SK-N-SH (cell line): Measurements from ENCODE around the gene BCAS3. TPM values are rescaled to one million over a fixed set of nuclear protein-coding genes. Genes with fewer than 3 reads are reported as not detected.

Experiments used
- CTCF ChIA-PET: fragments of 300-600, 350-600 bp; formaldehyde crosslinking; extraction: SDS; loops from one replicate; lab custom pipeline; 2021; lab: Yijun Ruan, JAX
- POLR2A ChIA-PET: fragments of 350-600 bp; sonication (Branson Sonifier 250); formaldehyde crosslinking; extraction: SDS; loops from one replicate; lab custom pipeline; 2020; ENCODE audit warnings: antibody characterized with exemption, inconsistent platforms; lab: Yijun Ruan, JAX
- DNase-seq: peaks from one replicate; pipeline ENCODE4 v3.0.0; 2012
- H2AFZ ChIP-seq: fragments of 200-600 bp; sonication (generic); 2 replicates; pipeline ENCODE4 v1.8.1; 2016; ENCODE audit warnings: antibody characterized with exemption, mild to moderate bottlenecking, low read depth
- H3F3A ChIP-seq: fragments of 200-600 bp; sonication (generic); replicated peaks from 2 replicates; pipeline ENCODE3; 2016; ENCODE audit warnings: antibody characterized with exemption, mild to moderate bottlenecking; ENCODE audit not compliant: insufficient read depth
- H3K27ac ChIP-seq, 2 experiments: fragments of 200-500 bp in 1 of 2; fragments of 200-600 bp in 1 of 2; sonication (Bioruptor generic) in 1 of 2; sonication (generic), shearing (Covaris generic) in 1 of 2; 2 replicates each; pipeline versions ENCODE4 v1.5.1 to v1.6.1; 2014 to 2016; ENCODE audit warnings: low read depth in 2 of 2, inconsistent platforms in 1 of 2, low read length in 1 of 2, mild to moderate bottlenecking in 1 of 2, mixed read lengths in 1 of 2
- H3K27me3 ChIP-seq: fragments of 200-600 bp; sonication (generic), shearing (Covaris generic); 2 replicates; pipeline ENCODE4 v1.6.1; 2016; ENCODE audit warnings: mixed run types; ENCODE audit not compliant: insufficient read depth
- H3K36me3 ChIP-seq, 2 experiments: fragments of 200-500 bp in 1 of 2; fragments of 200-600 bp in 1 of 2; sonication (Bioruptor generic) in 1 of 2; sonication (generic) in 1 of 2; replicated peaks in 1 of 2; 2 replicates each; pipeline versions ENCODE3 to v1.5.1; 2014 to 2016; ENCODE audit warnings: low read length in 1 of 2, mild to moderate bottlenecking in 1 of 2; ENCODE audit not compliant: insufficient read depth in 2 of 2, control insufficient read depth in 1 of 2
- H3K4me1 ChIP-seq, 2 experiments: fragments of 200-500 bp in 1 of 2; fragments of 200-600 bp in 1 of 2; sonication (Bioruptor generic) in 1 of 2; sonication (generic), shearing (Covaris generic) in 1 of 2; 2 replicates each; pipeline versions ENCODE4 v1.5.1 to v1.6.1; 2014 to 2016; ENCODE audit warnings: low read depth in 1 of 2, low read length in 1 of 2, mixed run types in 1 of 2; ENCODE audit not compliant: insufficient read depth in 2 of 2, control insufficient read depth in 1 of 2
- H3K4me2 ChIP-seq: fragments of 200-600 bp; sonication (generic), shearing (Covaris generic); 2 replicates; pipeline ENCODE4 v1.6.1; 2017; ENCODE audit warnings: mixed run types
- H3K4me3 ChIP-seq, 2 experiments: fragments of 200-500 bp in 1 of 2; fragments of 200-600 bp in 1 of 2; sonication (Bioruptor generic) in 1 of 2; sonication (generic), shearing (Covaris generic) in 1 of 2; 2 replicates each; pipeline versions ENCODE4 v1.5.1 to v1.8.1; 2014 to 2016; ENCODE audit warnings: low read depth in 2 of 2, inconsistent platforms in 1 of 2, low read length in 1 of 2, mild to moderate bottlenecking in 1 of 2, mixed read lengths in 1 of 2, moderate library complexity in 1 of 2
- H3K79me2 ChIP-seq: fragments of 200-600 bp; sonication (generic); 2 replicates; pipeline ENCODE4 v1.8.1; 2017; ENCODE audit warnings: mild to moderate bottlenecking; ENCODE audit not compliant: insufficient read depth
- H3K9ac ChIP-seq: fragments of 200-600 bp; sonication (generic); 2 replicates; pipeline ENCODE4 v1.6.1; 2017; ENCODE audit warnings: mixed run types
- H3K9me2 ChIP-seq: fragments of 200-600 bp; sonication (generic); 2 replicates; pipeline ENCODE4 v1.6.1; 2017; ENCODE audit warnings: mixed run types
- H3K9me3 ChIP-seq: fragments of 200-600 bp; sonication (generic); 2 replicates; pipeline ENCODE4 v1.6.1; 2017; ENCODE audit warnings: mixed run types, mild to moderate bottlenecking, moderate library complexity
- H4K20me1 ChIP-seq: fragments of 200-600 bp; sonication (generic); 2 replicates; pipeline ENCODE4 v1.6.1; 2017; ENCODE audit warnings: mild to moderate bottlenecking, mixed run types; ENCODE audit not compliant: insufficient read depth
- CHD2 ChIP-seq: fragments of 150-350 bp; IDR thresholded peaks from 2 replicates; pipeline ENCODE4 v1.6.1; 2018; ENCODE audit warnings: low read length; ENCODE audit not compliant: partially characterized antibody
- CTCF ChIP-seq: fragments of 200-600 bp; sonication (generic); IDR thresholded peaks from 2 replicates; pipeline ENCODE4 v1.6.1; 2017; ENCODE audit warnings: antibody characterized with exemption, mild to moderate bottlenecking, moderate library complexity
- ELF1 ChIP-seq: IDR thresholded peaks from 2 replicates; pipeline ENCODE4 v1.4.0; 2012
- JUND ChIP-seq: IDR thresholded peaks from 2 replicates; pipeline ENCODE4 v1.4.0; 2012
- MXI1 ChIP-seq: IDR thresholded peaks from 2 replicates; pipeline ENCODE4 v1.6.1; 2012; ENCODE audit warnings: mild to moderate bottlenecking, low read depth, low read length, improper control_type of control experiment
- NRF1 ChIP-seq: IDR thresholded peaks from 2 replicates; pipeline ENCODE4 v1.6.1; 2012; ENCODE audit warnings: low read depth, mild to moderate bottlenecking, low read length
- PBX3 ChIP-seq: IDR thresholded peaks from 2 replicates; pipeline ENCODE4; 2012
- RCOR1 ChIP-seq: fragments of 150-350 bp; IDR thresholded peaks from 2 replicates; pipeline ENCODE4 v1.6.1; 2017; ENCODE audit warnings: antibody characterized with exemption, low read length
- RFX5 ChIP-seq: IDR thresholded peaks from 2 replicates; pipeline ENCODE4 v1.6.1; 2012; ENCODE audit warnings: mild to moderate bottlenecking, improper control_type of control experiment, low read length
- RXRA ChIP-seq: IDR thresholded peaks from 2 replicates; pipeline ENCODE4 v1.4.0; 2012; ENCODE audit warnings: low read depth, mild to moderate bottlenecking, borderline replicate concordance
- SIN3A ChIP-seq: IDR thresholded peaks from 2 replicates; pipeline ENCODE4 v1.6.1; 2012; ENCODE audit warnings: low read depth, mild to moderate bottlenecking, low read length, moderate library complexity, borderline replicate concordance
- SMC3 ChIP-seq: IDR thresholded peaks from 2 replicates; pipeline ENCODE4 v1.6.1; 2012; ENCODE audit warnings: low read depth, low read length, improper control_type of control experiment
- TAF1 ChIP-seq: IDR thresholded peaks from 2 replicates; pipeline ENCODE4 v1.6.1; 2012; ENCODE audit warnings: low read depth, mild to moderate bottlenecking, low read length, moderate library complexity, borderline replicate concordance
- TCF12 ChIP-seq: IDR thresholded peaks from 2 replicates; pipeline ENCODE4 v1.4.0; 2012
- TEAD4 ChIP-seq: IDR thresholded peaks from 2 replicates; pipeline ENCODE4 v1.4.0; 2012; ENCODE audit warnings: mild to moderate bottlenecking, borderline replicate concordance; ENCODE audit not compliant: insufficient read depth
- USF1 ChIP-seq: IDR thresholded peaks from 2 replicates; pipeline ENCODE4 v1.4.0; 2012; ENCODE audit warnings: low read depth, borderline replicate concordance
- USF2 ChIP-seq: fragments of 150-350 bp; IDR thresholded peaks from 2 replicates; pipeline ENCODE4 v1.6.1; 2017; ENCODE audit warnings: antibody characterized with exemption, low read length, low read depth, borderline replicate concordance
- YY1 ChIP-seq: IDR thresholded peaks from 2 replicates; pipeline ENCODE4 v1.4.0; 2012; ENCODE audit warnings: low read depth, mild to moderate bottlenecking
- WGBS: methylation state at CpG from one replicate; pipeline ENCODE4 v1.1.6; 2017; ENCODE audit warnings: low lambda C conversion rate; 5-methylcytosine and 5-hydroxymethylcytosine counted together
- polyA plus RNA-seq, 3 experiments: library from polyadenylated mRNA; depleted of rRNA; stranded (reverse); fragments of >200 nt; gene quantifications; 2 replicates each; pipeline ENCODE4 v1.2.3, GENCODE V29; 2012

The BCAS3 gene
- polyA plus RNA-seq, 1 of the 3 experiments (the other 2 are of a cell fraction) = 5.9 TPM

GRCh38 chr17:60863892-60864707, 186.4 kb downstream of the BCAS3 start (continued):
- TF ChIP-seq CHD2 (no peak), RFX5 (no peak), YY1 (no peak)

GRCh38 chr17:60864708-60865005, 187.0 kb downstream of the BCAS3 start:
- ChIA-PET POLR2A (no interaction called here), CTCF (no interaction called here)
- no peaks in the 10 kb centered on the region for H3K79me2 ChIP-seq
- H4K20me1 ChIP-seq = no peaks in the 10 kb centered on the region
- no peak overlapping the region for H3K9ac ChIP-seq
- no peaks in the 10 kb centered on the region; a peak in 1 of 4 replicates for H3K4me1 ChIP-seq
- no peaks in the 10 kb centered on the region for H3K9me2 ChIP-seq
- 0 out of 2 replicates have a peak overlapping the region, but pooled peaks have one; percentile 15 for H3K4me2 ChIP-seq
- 51% methylated on average over 2 of the region's 2 CpGs for WGBS
- H3K27me3 ChIP-seq = no peaks in the 10 kb centered on the region
- no peaks in the 10 kb centered on the region for H3F3A ChIP-seq
- H3K4me3 ChIP-seq = no peak overlapping the region
- no peaks in the 10 kb centered on the region for H3K9me3 ChIP-seq
- TF ChIP-seq SIN3A (no peak), ELF1 (no peak), PBX3 (no peak), TCF12 (no peak), USF1 (no peak), USF2 (no peak), RXRA (no peak), NRF1 (no peak), TEAD4 (no peak)
- TF ChIP-seq, all 33 proteins: peak for 0
- H2AFZ ChIP-seq = peak overlapping the region; percentile 3; the same call in 1 of the 2 replicates
- DNase-seq = no peak
- no peak overlapping the region for H3K27ac ChIP-seq
- H3K36me3 ChIP-seq = no peaks in the 10 kb centered on the region

GRCh38 chr17:60874772-60875171, 197.1 kb downstream of the BCAS3 start:
- H4K20me1 ChIP-seq = no peaks in the 10 kb centered on the region
- H2AFZ ChIP-seq = no peak overlapping the region
- H3F3A ChIP-seq = no peaks in the 10 kb centered on the region
- no peak overlapping the region for H3K4me3 ChIP-seq
- POLR2A ChIA-PET = no interaction called here
- no peaks in the 10 kb centered on the region for H3K4me1 ChIP-seq
- H3K9me3 ChIP-seq = no peaks in the 10 kb centered on the region
- H3K79me2 ChIP-seq = no peaks in the 10 kb centered on the region
- H3K4me2 ChIP-seq = no peak overlapping the region
- H3K27me3 ChIP-seq = no peaks in the 10 kb centered on the region
- WGBS = 87% methylated on average over 2 of the region's 2 CpGs
- H3K27ac ChIP-seq = no peak overlapping the region
- CTCF ChIA-PET = no interaction called here
- no peak for DNase-seq
- H3K9ac ChIP-seq = no peak overlapping the region
- no peaks in the 10 kb centered on the region for H3K36me3 ChIP-seq
- no peaks in the 10 kb centered on the region for H3K9me2 ChIP-seq
- no peak for TF ChIP-seq MXI1
- no peak for TF ChIP-seq RFX5
- TF ChIP-seq NRF1 = no peak
- TF ChIP-seq JUND = no peak
- no peak for TF ChIP-seq USF2
- no peak for TF ChIP-seq SMC3
- no peak for TF ChIP-seq RCOR1
- no peak for TF ChIP-seq TEAD4
- no peak for TF ChIP-seq TAF1
- no peak for TF ChIP-seq CTCF
